SKM-1 (cell line): ENCODE data around the gene KNL1.
"Not testable (repeated sequence)": the region's sequence is repeated elsewhere in the genome, so short reads cannot be mapped to it uniquely, and the experiment has no call there.

Experiments used
- DNase-seq: peaks from one replicate; lab custom pipeline; 2025; ENCODE audit not compliant: unreplicated experiment; lab: John Stamatoyannopoulos, UW

KNL1 gene

DNA sequence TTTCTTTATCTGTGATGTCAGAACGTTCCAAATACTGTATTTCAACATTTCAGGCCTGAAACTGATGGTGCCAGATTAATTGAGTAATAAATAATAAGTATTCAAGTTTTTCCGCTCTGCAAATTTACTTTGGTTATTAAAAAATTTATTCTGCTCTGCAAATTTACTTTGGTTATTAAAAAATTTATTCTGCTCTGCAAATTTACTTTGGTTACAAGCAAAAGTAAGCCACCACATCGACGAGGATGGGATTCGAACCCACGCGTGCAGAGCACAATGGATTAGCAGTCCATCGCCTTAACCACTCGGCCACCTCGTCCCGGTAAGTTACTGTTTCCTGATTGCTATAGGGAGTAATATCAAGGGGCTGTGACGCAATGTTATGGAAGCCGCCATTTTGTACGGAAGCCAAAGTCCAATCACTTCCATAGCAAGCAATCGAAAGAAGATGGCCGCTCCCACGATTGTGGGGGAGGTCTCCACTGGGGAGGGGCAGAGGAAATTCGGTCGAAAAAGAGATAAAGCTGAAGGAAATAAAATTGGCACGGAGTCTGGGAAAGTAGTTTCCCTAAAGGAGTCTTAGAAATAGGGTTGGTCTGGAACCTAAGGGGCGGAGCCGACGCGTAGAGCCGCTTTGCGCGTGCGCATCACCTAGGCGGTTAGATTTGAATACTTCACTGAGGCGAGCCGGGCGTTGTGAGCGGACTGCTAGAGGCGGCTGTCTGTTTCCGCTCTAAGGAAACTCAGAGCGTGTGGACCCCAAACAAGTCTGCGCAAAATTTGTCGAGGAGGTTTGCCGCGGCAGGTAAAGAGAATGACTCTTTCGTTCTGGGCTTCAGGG, at the start of gene KNL1:
Gene KNL1, plus strand, starts transcription at position 662 of the 841 bp plus-strand sequence. CDS start 8,683 bp downstream, outside the sequence.
- peak; percentile 92 for DNase-seq

GRCh38 chr15:40545457-40545856, 48.6 kb upstream of the KNL1 start:
- DNase-seq = no peak

GRCh38 chr15:40548610-40549009, 45.4 kb upstream of the KNL1 start:
- no peak for DNase-seq

DNA sequence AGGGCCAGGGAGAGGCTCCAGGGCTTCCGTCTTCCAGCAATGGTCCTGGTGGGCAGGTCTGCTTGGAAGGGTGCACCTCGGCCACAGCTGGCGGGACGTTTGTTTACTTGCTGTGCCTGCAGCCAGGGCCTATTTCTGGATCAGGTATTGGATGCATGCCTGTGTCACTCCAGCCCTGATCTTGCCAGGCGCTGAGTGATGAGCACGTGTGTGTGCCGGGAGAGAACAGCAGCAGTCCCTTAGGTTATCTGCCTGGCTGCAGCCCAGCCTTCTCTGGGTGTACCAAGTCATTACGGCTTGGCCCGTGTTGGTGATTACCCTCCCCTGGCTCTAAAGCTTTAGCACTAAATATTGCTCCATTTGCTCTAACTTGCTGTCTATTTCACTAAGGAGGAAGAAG, 44.2 kb upstream of the KNL1 start:
- no peak for DNase-seq

DNA sequence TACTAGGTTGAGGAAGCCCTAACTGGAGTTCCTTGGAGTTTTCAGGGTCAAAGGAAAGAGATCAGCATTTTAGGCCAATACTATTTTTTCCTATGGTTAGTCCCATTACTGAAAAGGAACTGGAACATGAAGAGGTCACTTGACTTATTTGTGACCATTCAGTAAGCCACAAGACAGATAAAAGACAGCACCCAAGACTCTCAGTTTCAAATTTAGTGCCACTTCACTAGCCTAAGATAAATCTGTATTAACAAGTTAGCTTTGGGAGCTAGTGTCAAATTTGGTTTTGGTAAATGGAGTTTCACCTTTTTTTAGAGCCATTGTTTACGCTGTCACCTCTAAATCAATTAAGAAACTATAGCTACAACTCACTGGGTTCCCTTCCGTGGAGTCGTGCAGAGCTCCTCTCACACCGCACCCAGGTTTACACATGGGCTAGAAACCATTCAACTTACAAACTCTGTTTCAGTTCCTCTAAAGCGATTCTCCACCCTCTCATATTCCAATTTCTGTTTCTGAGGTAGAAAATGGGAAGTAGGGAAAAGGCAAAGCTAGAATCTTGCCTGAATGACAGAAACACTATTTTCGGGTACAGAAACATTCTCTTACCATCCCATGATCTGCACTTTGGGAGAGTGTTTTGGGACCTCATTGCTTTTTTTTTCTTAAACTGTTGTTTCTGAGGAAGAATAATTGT, 43.6 kb upstream of the KNL1 start:
- peak; percentile 66 for DNase-seq

DNA sequence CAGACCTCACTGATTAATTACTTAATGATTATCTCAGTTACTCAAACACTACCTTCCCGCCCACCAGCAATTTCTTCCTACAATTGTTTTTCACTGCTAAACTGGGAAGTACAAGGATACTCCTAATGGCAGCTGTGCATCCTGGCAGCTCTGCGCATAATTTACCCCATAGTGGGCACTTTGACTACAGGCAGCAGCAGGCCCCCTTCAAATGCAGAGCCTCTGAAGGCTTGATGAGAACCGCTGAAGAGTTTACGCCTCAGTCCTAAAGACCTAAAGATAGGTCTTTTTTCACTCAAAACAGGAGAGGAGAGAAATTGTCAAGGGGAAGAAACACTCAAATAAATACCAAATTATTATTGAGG, 39.9 kb upstream of the KNL1 start:
- no peak for DNase-seq

DNA sequence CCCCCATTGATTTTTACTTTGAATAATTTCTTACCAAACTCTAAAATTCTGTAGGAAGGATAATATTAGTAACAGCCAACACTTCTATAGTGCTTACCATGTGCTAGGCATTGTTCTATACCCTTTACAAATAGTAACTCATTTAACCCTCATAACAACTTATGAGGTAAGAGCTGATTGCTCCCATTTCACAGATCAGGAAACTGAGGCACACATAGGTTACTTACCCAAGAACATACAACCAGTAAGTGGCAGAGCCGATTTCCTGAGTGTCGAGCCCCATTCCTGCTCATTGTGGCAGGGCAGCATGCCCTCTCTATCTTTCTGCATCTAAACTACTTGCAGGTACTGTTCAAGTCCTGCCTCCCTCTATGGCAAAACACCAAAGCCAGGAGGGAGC, 38.2 kb upstream of the KNL1 start:
- DNase-seq = no peak

GRCh38 chr15:40558952-40559742, 34.9 kb upstream of the KNL1 start:
- DNase-seq = no peak

DNA sequence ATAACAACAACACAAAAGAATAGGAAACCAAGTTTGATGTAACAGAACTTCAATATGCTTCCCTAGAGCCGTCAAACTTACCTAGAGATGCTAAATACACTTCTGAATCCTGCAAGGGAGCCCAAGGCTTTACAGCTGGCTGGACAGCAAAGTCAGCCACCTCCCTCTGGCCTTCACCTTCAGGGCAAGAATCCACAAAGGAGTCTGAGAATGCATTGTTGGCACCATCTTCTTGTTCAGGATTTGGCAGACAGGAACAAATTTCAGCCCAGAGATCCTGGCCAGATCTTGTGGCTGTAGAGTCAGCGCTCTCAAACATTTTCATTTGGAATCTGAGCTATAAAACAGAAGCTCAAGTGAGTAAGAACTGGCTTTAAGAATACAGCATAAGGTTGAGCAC, 31.4 kb upstream of the KNL1 start:
- no peak for DNase-seq

DNA sequence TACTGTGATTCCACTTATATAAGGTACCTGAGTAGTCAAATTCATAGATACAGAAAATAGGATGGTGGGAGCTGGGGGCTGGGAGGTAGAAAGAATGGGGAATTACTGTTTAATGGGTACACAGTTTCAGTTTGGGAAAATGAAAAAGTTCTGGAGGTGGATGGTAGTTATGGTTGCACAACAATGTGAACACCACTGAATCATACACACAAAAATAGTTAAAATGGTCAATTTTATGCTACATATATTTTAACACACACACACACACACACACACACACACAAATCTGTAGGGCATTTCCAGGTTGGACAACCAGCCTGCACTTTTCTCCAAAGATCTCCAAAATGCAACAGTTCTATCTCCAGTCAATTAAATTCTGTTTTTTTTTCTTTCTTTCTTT, 30.6 kb upstream of the KNL1 start:
- DNase-seq = no peak

GRCh38 chr15:40564591-40565332, 29.3 kb upstream of the KNL1 start, which contains the start of gene CCDC32:
Gene CCDC32, minus strand, starts transcription at chr15:40565042. Its CDS starts 2,027 bp downstream, at chr15:40563015.
- peak; percentile 95 for DNase-seq

GRCh38 chr15:40565333-40566238, 28.5 kb upstream of the KNL1 start:
- no peak for DNase-seq

GRCh38 chr15:40567111-40567510, 26.9 kb upstream of the KNL1 start:
- DNase-seq = no peak

DNA sequence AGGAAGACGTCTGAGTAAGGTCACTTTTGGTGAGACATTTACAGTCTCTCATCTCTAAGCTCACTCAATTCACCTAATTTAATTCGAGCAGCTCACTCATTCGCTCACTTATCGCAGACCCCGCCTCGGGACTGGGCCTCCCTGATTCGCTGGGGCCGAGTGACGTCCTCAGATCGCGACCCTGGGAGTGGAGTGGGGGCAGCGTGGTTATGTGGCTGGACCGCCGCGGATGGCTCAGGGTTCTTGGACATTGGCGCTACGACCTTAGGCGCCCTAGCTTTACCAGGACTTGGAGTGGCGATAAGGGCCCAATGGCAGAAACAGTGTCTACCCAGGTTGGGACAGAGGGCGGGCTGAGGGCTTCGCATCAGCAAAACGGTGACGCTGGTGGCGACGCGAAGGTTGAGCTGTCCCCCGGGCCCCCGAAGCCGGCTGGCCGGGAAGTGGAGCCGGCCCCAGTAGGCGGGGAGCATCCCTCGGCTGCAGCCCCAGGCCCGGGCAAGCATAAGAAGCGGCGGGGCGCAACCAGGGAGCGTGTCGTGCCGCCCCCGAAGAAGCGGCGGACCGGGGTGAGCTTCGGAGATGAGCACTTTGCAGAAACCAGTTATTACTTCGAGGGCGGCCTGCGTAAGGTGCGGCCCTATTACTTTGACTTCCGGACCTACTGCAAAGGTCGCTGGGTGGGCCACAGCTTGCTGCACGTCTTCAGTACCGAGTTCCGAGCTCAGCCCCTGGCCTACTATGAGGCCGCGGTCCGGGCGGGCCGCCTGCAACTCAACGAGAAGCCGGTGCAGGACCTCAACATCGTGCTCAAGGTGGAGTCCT, 24.7 kb upstream of the KNL1 start, which contains the start of gene RPUSD2:
Gene RPUSD2, plus strand, starts transcription at position 171 of the 825 bp plus-strand sequence. Its CDS starts 39 bp downstream, at position 210.
- DNase-seq = peak; percentile 80

GRCh38 chr15:40575113-40575512, 18.9 kb upstream of the KNL1 start:
- no peak for DNase-seq

- DNase-seq = not testable (repeated sequence)
Observed at GRCh38 chr15:40576914-40577313, 17.1 kb upstream of the KNL1 start.

GRCh38 chr15:40578892-40579291, 15.2 kb upstream of the KNL1 start:
- no peak for DNase-seq

DNA sequence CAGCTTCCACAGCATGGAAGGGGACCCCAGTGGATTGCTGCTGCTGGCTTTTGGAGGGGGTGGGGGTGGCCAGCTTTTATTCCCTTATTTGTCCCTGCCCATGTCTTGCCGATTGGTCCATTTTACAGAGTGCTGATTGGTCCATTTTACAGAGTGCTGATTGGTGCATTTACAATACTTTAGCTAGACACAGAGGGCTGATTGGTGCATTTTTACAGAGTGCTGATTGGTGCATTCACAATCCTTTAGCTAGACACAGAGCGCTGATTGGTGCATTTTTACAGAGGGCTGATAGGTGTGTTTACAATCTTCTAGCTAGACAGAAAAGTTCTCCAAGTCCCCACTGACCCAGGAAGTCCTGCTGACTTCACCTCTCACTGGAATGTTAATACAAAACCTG, 12.3 kb upstream of the KNL1 start:
- DNase-seq = not testable (repeated sequence)
